ENCODE data around the gene MFSD6. TPM values are rescaled to one million over a fixed set of nuclear protein-coding genes. Genes with fewer than 3 reads are reported as not detected.
A peak's percentile ranks its signal among the peaks of the same experiment; 100 is the strongest.

MFSD6 gene
- total and polyA plus RNA-seq, 4 experiments from 2014 or later = 7.7 to 47.5 (median 33.7) TPM

DNA sequence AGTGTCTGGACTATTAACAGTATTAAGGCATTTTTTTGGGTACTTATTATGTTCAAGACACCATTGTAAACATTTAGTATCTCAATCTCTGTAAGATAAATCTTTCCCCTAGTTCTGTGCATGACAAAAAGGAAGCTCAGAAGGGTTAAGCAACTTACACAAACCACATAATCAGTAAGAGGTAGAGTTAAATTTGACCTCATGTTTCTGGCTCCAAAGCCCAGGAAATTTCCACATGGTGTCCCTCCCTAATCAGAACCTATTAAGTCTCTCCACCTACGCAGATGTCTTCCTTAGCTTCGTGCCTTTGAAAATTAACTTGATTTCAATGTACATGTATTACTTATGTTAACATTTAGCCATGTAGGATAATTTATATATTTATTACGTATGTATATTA, 2.0 kb downstream of the MFSD6 start:
- no peak for DNase-seq
- Mint-ChIP-seq H3K36me3 (peaks cover 0 to 10% of the 10 kb centered on the region in 2 donors), H3K27me3 (no peaks in the 10 kb centered on the region), H3K9me3 (no peaks in the 10 kb centered on the region), H3K4me1 (peaks cover 43 to 62% (median 48%) of the 10 kb centered on the region in 4 donors), H3K27ac (peak overlapping the region; percentile 96 to 99 (median 98)), H3K4me3 (peak overlapping the region; percentile 89 to 95 (median 92))
- CTCF ChIA-PET (ENCODE audit: partially characterized antibody) = interaction anchor here (0.8 to 1.5 kb wide), 5 partner anchors 27 to 270 kb away, joined by 3 to 6 read pairs (median 3); no protein-coding TSS in a partner anchor
- Histone ChIP-seq H3K4me3 (ENCODE audit: low read length in 2 of 2) (no peak overlapping the region), H3K27ac (ENCODE audit: low read depth, low read length) (peak overlapping the region; percentile 96), H3K9me3 (ENCODE audit: control insufficient read depth in 1 of 2, low read length in 2 of 2) (no peaks in the 10 kb centered on the region), H3K27me3 (ENCODE audit: insufficient read depth, low read length) (no peaks in the 10 kb centered on the region), H3K36me3 (ENCODE audit: insufficient read depth, low read length) (no peaks in the 10 kb centered on the region), H3K4me1 (ENCODE audit: insufficient read depth, low read length) (peaks cover 60% of the 10 kb centered on the region)
- POLR2A ChIA-PET (ENCODE audit: partially characterized antibody) = interaction anchor here (0.6 to 1.9 kb wide), 5 partner anchors 18 to 752 kb away, joined by 3 to 10 read pairs (median 4); partner anchors contain the start of gene NEMP2
- intact Hi-C loops (cut with micrococcal nuclease) = no loop called here

GRCh38 chr2:190412966-190413365, 4.8 kb downstream of the MFSD6 start:
- ChIA-PET CTCF (ENCODE audit: partially characterized antibody) (no interaction called here), POLR2A (ENCODE audit: partially characterized antibody) (interaction anchor here (1.6 kb wide), 1 partner anchor 121 kb away, joined by 5 read pairs; the partner anchor contains the start of gene NEMP2)
- no peaks in the 10 kb centered on the region for H3K27me3 Mint-ChIP-seq
- H3K27me3 ChIP-seq (ENCODE audit: insufficient read depth, low read length) = no peaks in the 10 kb centered on the region
- H3K9me3 Mint-ChIP-seq = no peaks in the 10 kb centered on the region
- no peak for DNase-seq
- H3K4me3 Mint-ChIP-seq = peak overlapping the region in 3 of 8 donors; percentile 5 to 50 (median 44)
- no peak overlapping the region for H3K4me3 ChIP-seq (ENCODE audit: low read length in 2 of 2)
- peaks cover 74% of the 10 kb centered on the region for H3K4me1 ChIP-seq (ENCODE audit: insufficient read depth, low read length)
- peaks cover 49 to 81% (median 64%) of the 10 kb centered on the region in 4 donors for H3K4me1 Mint-ChIP-seq
- no peaks in the 10 kb centered on the region for H3K9me3 ChIP-seq (ENCODE audit: control insufficient read depth in 1 of 2, low read length in 2 of 2)
- peak overlapping the region in 6 of 7 donors; percentile 14 to 84 (median 48) for H3K27ac Mint-ChIP-seq
- H3K27ac ChIP-seq (ENCODE audit: low read depth, low read length) = no peak overlapping the region
- intact Hi-C loops (cut with micrococcal nuclease) = no loop called here
- no peaks in the 10 kb centered on the region for H3K36me3 ChIP-seq (ENCODE audit: insufficient read depth, low read length)
- peaks cover 8 to 9% of the 10 kb centered on the region in 2 donors for H3K36me3 Mint-ChIP-seq

DNA sequence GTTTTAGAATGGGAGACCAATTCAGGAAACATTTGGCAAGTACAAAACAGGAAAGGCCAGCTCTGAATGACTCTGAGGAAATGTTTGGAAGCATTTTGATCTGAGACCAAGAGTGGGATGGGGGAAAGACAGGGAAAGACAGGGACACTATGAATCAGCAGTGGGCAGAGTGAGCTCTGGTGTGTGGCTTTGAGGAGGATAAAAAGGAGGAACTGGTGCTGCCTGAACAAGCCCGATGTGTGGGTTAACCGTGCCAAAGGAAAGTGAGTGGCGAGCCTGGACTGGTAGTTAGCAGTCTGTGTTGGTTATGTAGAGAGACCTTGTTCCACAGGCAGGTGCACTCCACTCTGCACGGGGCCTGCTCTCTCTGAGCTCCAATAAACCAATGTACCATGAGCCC, 5.3 kb downstream of the MFSD6 start:
- no peaks in the 10 kb centered on the region for H3K9me3 ChIP-seq (ENCODE audit: control insufficient read depth in 1 of 2, low read length in 2 of 2)
- H3K4me1 ChIP-seq (ENCODE audit: insufficient read depth, low read length) = peaks cover 78% of the 10 kb centered on the region
- Mint-ChIP-seq H3K27ac (peak overlapping the region; percentile 13 to 90 (median 66)), H3K27me3 (no peaks in the 10 kb centered on the region), H3K4me1 (peaks cover 49 to 86% (median 67%) of the 10 kb centered on the region in 4 donors), H3K4me3 (peak overlapping the region in 7 of 8 donors; percentile 9 to 55 (median 42)), H3K9me3 (no peaks in the 10 kb centered on the region), H3K36me3 (peaks cover 9 to 12% of the 10 kb centered on the region in 2 donors)
- POLR2A ChIA-PET (ENCODE audit: partially characterized antibody) = interaction anchor here (1.6 kb wide), 1 partner anchor 121 kb away, joined by 5 read pairs; the partner anchor contains the start of gene NEMP2
- intact Hi-C loops (cut with micrococcal nuclease) = no loop called here
- H3K4me3 ChIP-seq (ENCODE audit: low read length in 2 of 2) = no peak overlapping the region
- no peaks in the 10 kb centered on the region for H3K36me3 ChIP-seq (ENCODE audit: insufficient read depth, low read length)
- H3K27ac ChIP-seq (ENCODE audit: low read depth, low read length) = no peak overlapping the region
- H3K27me3 ChIP-seq (ENCODE audit: insufficient read depth, low read length) = no peaks in the 10 kb centered on the region
- CTCF ChIA-PET (ENCODE audit: partially characterized antibody) = no interaction called here
- DNase-seq = no peak

DNA sequence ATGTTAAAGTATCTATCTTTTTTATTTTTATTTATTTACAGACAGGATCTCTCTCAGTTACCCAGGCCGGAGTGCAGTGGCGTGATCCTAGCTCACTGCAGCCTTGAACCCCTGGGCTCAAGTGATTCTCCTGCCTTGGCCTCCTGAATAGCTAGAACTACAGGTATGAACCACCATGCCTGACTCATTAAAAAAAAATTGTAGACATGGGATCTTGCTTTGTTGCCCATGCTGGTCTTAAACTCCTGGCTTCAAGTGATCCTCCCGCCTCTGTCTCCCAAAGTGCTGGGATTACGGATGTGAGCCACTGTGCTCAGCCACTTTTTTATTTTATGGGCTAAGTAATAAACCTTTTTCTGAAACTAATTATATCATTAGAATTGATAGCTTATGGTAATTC, 7.1 kb downstream of the MFSD6 start:
- Mint-ChIP-seq H3K4me1 (peaks cover 42 to 89% (median 67%) of the 10 kb centered on the region in 4 donors), H3K36me3 (peaks cover 19 to 21% of the 10 kb centered on the region in 2 donors), H3K27me3 (no peaks in the 10 kb centered on the region), H3K4me3 (peak overlapping the region in 1 of 8 donors; percentile 45), H3K9me3 (no peaks in the 10 kb centered on the region), H3K27ac (peak overlapping the region; percentile 70 to 95 (median 81))
- H3K9me3 ChIP-seq (ENCODE audit: control insufficient read depth in 1 of 2, low read length in 2 of 2) = no peaks in the 10 kb centered on the region
- H3K27me3 ChIP-seq (ENCODE audit: insufficient read depth, low read length) = no peaks in the 10 kb centered on the region
- H3K4me1 ChIP-seq (ENCODE audit: insufficient read depth, low read length) = peaks cover 65% of the 10 kb centered on the region
- CTCF ChIA-PET (ENCODE audit: partially characterized antibody) = interaction anchor here (0.7 to 2.0 kb wide), 5 partner anchors 9 to 265 kb away, joined by 3 to 8 read pairs (median 3); partner anchors contain the start of gene HIBCH
- POLR2A ChIA-PET (ENCODE audit: partially characterized antibody) = interaction anchor here (0.6 to 4.4 kb wide), 5 partner anchors 7 to 465 kb away, joined by 3 to 21 read pairs (median 3); partner anchors contain the start of genes GLS, MFSD6 and NEMP2
- intact Hi-C loops (cut with micrococcal nuclease) = no loop called here
- no peak for DNase-seq
- H3K36me3 ChIP-seq (ENCODE audit: insufficient read depth, low read length) = no peaks in the 10 kb centered on the region
- peak overlapping the region; percentile 56 for H3K27ac ChIP-seq (ENCODE audit: low read depth, low read length)
- H3K4me3 ChIP-seq (ENCODE audit: low read length in 2 of 2) = no peak overlapping the region

GRCh38 chr2:190415794-190416775, 7.9 kb downstream of the MFSD6 start:
- peaks cover 64% of the 10 kb centered on the region for H3K4me1 ChIP-seq (ENCODE audit: insufficient read depth, low read length)
- peaks cover 25 to 26% of the 10 kb centered on the region in 2 donors for H3K36me3 Mint-ChIP-seq
- ChIA-PET CTCF (ENCODE audit: partially characterized antibody) (interaction anchor here (0.7 to 2.0 kb wide), 3 partner anchors 8 to 264 kb away, joined by 3 to 8 read pairs (median 4); partner anchors contain the start of gene HIBCH), POLR2A (ENCODE audit: partially characterized antibody) (interaction anchor here (0.6 to 4.4 kb wide), 4 partner anchors 8 to 465 kb away, joined by 3 to 21 read pairs (median 8); partner anchors contain the start of genes GLS, MFSD6 and NEMP2)
- H3K27ac ChIP-seq (ENCODE audit: low read depth, low read length) = peak overlapping the region; percentile 56
- peak in 2 of 5 donors; percentile 16 to 18 for DNase-seq
- H3K4me3 Mint-ChIP-seq = peak overlapping the region; percentile 21 to 75 (median 62)
- no peaks in the 10 kb centered on the region for H3K27me3 ChIP-seq (ENCODE audit: insufficient read depth, low read length)
- H3K4me3 ChIP-seq (ENCODE audit: low read length in 2 of 2) = no peak overlapping the region
- H3K4me1 Mint-ChIP-seq = peaks cover 45 to 91% (median 72%) of the 10 kb centered on the region in 4 donors
- H3K9me3 ChIP-seq (ENCODE audit: control insufficient read depth in 1 of 2, low read length in 2 of 2) = no peaks in the 10 kb centered on the region
- intact Hi-C loops (cut with micrococcal nuclease) = no loop called here
- H3K27ac Mint-ChIP-seq = peak overlapping the region; percentile 25 to 95 (median 81)
- H3K36me3 ChIP-seq (ENCODE audit: insufficient read depth, low read length) = no peaks in the 10 kb centered on the region
- no peaks in the 10 kb centered on the region for H3K9me3 Mint-ChIP-seq
- no peaks in the 10 kb centered on the region for H3K27me3 Mint-ChIP-seq

- H3K4me3 ChIP-seq (ENCODE audit: low read length in 2 of 2) = no peak overlapping the region
- Mint-ChIP-seq H3K4me1 (peaks cover 44 to 92% (median 71%) of the 10 kb centered on the region in 4 donors), H3K36me3 (peaks cover 27 to 31% of the 10 kb centered on the region in 2 donors), H3K4me3 (peak overlapping the region in 4 of 8 donors; percentile 7 to 62 (median 24)), H3K27me3 (no peaks in the 10 kb centered on the region), H3K27ac (peak overlapping the region; percentile 21 to 85 (median 79)), H3K9me3 (no peaks in the 10 kb centered on the region)
- DNase-seq = no peak
- peaks cover 60% of the 10 kb centered on the region for H3K4me1 ChIP-seq (ENCODE audit: insufficient read depth, low read length)
- H3K27ac ChIP-seq (ENCODE audit: low read depth, low read length) = no peak overlapping the region
- ChIA-PET CTCF (ENCODE audit: partially characterized antibody) (no interaction called here), POLR2A (ENCODE audit: partially characterized antibody) (interaction anchor here (0.9 to 4.4 kb wide), 2 partner anchors 9 to 117 kb away, joined by 3 to 21 read pairs; partner anchors contain the start of gene MFSD6)
- H3K27me3 ChIP-seq (ENCODE audit: insufficient read depth, low read length) = no peaks in the 10 kb centered on the region
- H3K36me3 ChIP-seq (ENCODE audit: insufficient read depth, low read length) = no peaks in the 10 kb centered on the region
- intact Hi-C loops (cut with micrococcal nuclease) = no loop called here
- no peaks in the 10 kb centered on the region for H3K9me3 ChIP-seq (ENCODE audit: control insufficient read depth in 1 of 2, low read length in 2 of 2)
Observed at GRCh38 chr2:190417045-190417842, 9.1 kb downstream of the MFSD6 start.
